K562 (cell line): ENCODE measurements around the gene USP4. TPM values are rescaled to one million over a fixed set of nuclear protein-coding genes. Genes with fewer than 3 reads are reported as not detected.

Experiments used
- ATAC-seq: fragments of 200-7000 bp; cut with Tn5 transposase; 3 replicates; pipeline ENCODE4 v1.9.1; 2020; ENCODE audit warnings: moderate library complexity
- BruUV-seq: library from RNA; stranded (reverse); fragments of 400-500 nt; replicated peaks from 2 replicates; lab custom pipeline; 2021; lab: Mats Ljungman, UMichigan
- CTCF ChIA-PET: fragments of 300-600 bp; formaldehyde crosslinking; extraction: SDS; loops from one replicate; lab custom pipeline; 2021; ENCODE audit warnings: low intra/inter-chr PET ratio; lab: Yijun Ruan, JAX
- POLR2A ChIA-PET: fragments of 300-600, 350-650 bp; sonication (Branson Sonifier 250); formaldehyde crosslinking; extraction: SDS; loops from one replicate; lab custom pipeline; 2021; ENCODE audit warnings: antibody characterized with exemption, inconsistent platforms; lab: Yijun Ruan, JAX
- DNase-seq, 4 experiments: peaks; one replicate each; pipeline versions ENCODE4 v3.0.0 to v3.0.0-alpha.2; 2011 to 2018; ENCODE audit warnings: low spot score in 3 of 4, mixed read lengths in 3 of 4; ENCODE audit errors: extremely low read depth in 1 of 4
- FAIRE-seq: peaks from 2 replicates; lab custom pipeline; 2011; peaks lifted over from hg19 to GRCh38; lab: Jason Lieb, UNC
- H2AFZ ChIP-seq: 2 replicates; pipeline ENCODE4 v1.6.0; 2011; ENCODE audit warnings: low read depth, low read length, control low read depth, inconsistent platforms
- H3K27ac ChIP-seq: fragments of 200-600 bp; 3 replicates; pipeline ENCODE4 v1.8.0; 2011; ENCODE audit warnings: low read depth, mild to moderate bottlenecking, control low read depth, inconsistent platforms, low read length, moderate library complexity, mixed read lengths; ENCODE audit errors: extremely low read depth
- H3K27me3 ChIP-seq, 2 experiments: fragments of 300-600 bp in 1 of 2; 2 replicates in 1 of 2; 3 replicates in 1 of 2; pipeline versions ENCODE4 v1.6.0 to v1.8.0; 2011; ENCODE audit warnings: inconsistent platforms in 2 of 2, low read length in 2 of 2, mild to moderate bottlenecking in 1 of 2, mixed read lengths in 1 of 2, moderate library complexity in 1 of 2; ENCODE audit not compliant: control insufficient read depth in 2 of 2, insufficient read depth in 2 of 2
- H3K36me3 ChIP-seq: fragments of 300-600 bp; 3 replicates; pipeline ENCODE4 v1.8.0; 2011; ENCODE audit warnings: mild to moderate bottlenecking, low read length, inconsistent platforms; ENCODE audit not compliant: control insufficient read depth, insufficient read depth
- H3K4me1 ChIP-seq, 2 experiments: fragments of 200-600 bp in 1 of 2; replicated peaks in 1 of 2; 2 replicates in 1 of 2; 3 replicates in 1 of 2; pipeline versions ENCODE4 v1.5.1 to v1.8.0; 2011; ENCODE audit warnings: inconsistent platforms in 2 of 2, low read length in 2 of 2, mild to moderate bottlenecking in 1 of 2, mixed read lengths in 1 of 2, moderate library complexity in 1 of 2; ENCODE audit not compliant: control insufficient read depth in 2 of 2, insufficient read depth in 2 of 2
- H3K4me2 ChIP-seq: 2 replicates; pipeline ENCODE4 v1.6.1; 2011; ENCODE audit warnings: low read length, control low read depth, inconsistent platforms, mixed read lengths; ENCODE audit not compliant: insufficient read depth
- H3K4me3 ChIP-seq: fragments of 200-600 bp; sonication (generic), shearing (Covaris generic); 2 replicates; pipeline ENCODE4 v1.5.1; 2016; ENCODE audit warnings: control low read depth, inconsistent platforms
- H3K79me2 ChIP-seq: fragments of 200-600 bp; 3 replicates; pipeline ENCODE4 v1.8.0; 2011; ENCODE audit warnings: low read length, inconsistent platforms; ENCODE audit not compliant: control insufficient read depth, insufficient read depth
- H3K9ac ChIP-seq, 2 experiments: 2 replicates each; pipeline versions ENCODE4 v1.6.0 to v1.6.1; 2011; ENCODE audit warnings: low read depth in 2 of 2, low read length in 2 of 2, control low read depth in 1 of 2, inconsistent platforms in 1 of 2, mild to moderate bottlenecking in 1 of 2, mixed read lengths in 1 of 2; ENCODE audit not compliant: insufficient read depth in 1 of 2
- H3K9me1 ChIP-seq: one replicate; pipeline ENCODE4 v1.6.0; 2011; ENCODE audit warnings: inconsistent platforms, mild to moderate bottlenecking, low read length, moderate library complexity; ENCODE audit not compliant: control insufficient read depth, insufficient read depth
- H3K9me3 ChIP-seq: replicated peaks from 2 replicates; pipeline ENCODE4 v1.5.1; 2011; ENCODE audit warnings: low read depth, low read length, inconsistent platforms; ENCODE audit not compliant: control insufficient read depth, insufficient read depth
- H4K20me1 ChIP-seq: replicated peaks from 2 replicates; pipeline ENCODE4 v1.6.1; 2011; ENCODE audit warnings: low read length, inconsistent platforms, mixed read lengths; ENCODE audit not compliant: control insufficient read depth, insufficient read depth
- CBFA2T2 ChIP-seq: fragments of 450-650 bp; conservative IDR thresholded peaks from 2 replicates; pipeline ENCODE4 v1.6.1; 2017; ENCODE audit warnings: mild to moderate bottlenecking
- FOXJ2 ChIP-seq: fragments of 200-800 bp; sonication (Bioruptor generic); IDR thresholded peaks from 2 replicates; pipeline ENCODE4 v1.6.1; 2016; ENCODE audit warnings: missing genetic modification characterization, missing compliant biosample characterization
- GABPA ChIP-seq: fragments of 200-800 bp; sonication (Bioruptor generic); conservative IDR thresholded peaks from 2 replicates; pipeline ENCODE4 v1.6.1; 2016; ENCODE audit warnings: low read depth, missing genetic modification characterization, missing compliant biosample characterization
- GMEB1 ChIP-seq: fragments of 250-450 bp; sonication (Bioruptor Pico); IDR thresholded peaks from 2 replicates; pipeline ENCODE4 v1.4.0; 2020; ENCODE audit warnings: mild to moderate bottlenecking
- HMG20B ChIP-seq: fragments of 250-450 bp; sonication (Bioruptor Pico); IDR thresholded peaks from 2 replicates; pipeline ENCODE4 v1.5.0; 2021; ENCODE audit warnings: mild to moderate bottlenecking
- NFXL1 ChIP-seq: fragments of 450-650 bp; formaldehyde crosslinking; IDR thresholded peaks from 2 replicates; pipeline ENCODE4 v1.4.0; 2021; ENCODE audit warnings: mild to moderate bottlenecking
- PREB ChIP-seq: sonication (generic); formaldehyde crosslinking; IDR thresholded peaks from 2 replicates; pipeline ENCODE4 v1.8.1; 2023; ENCODE audit warnings: mild to moderate bottlenecking, missing genetic modification reagents
- SIRT6 ChIP-seq: IDR thresholded peaks from one replicate; pipeline ENCODE4 v1.6.1; 2012; ENCODE audit warnings: low read depth, mild to moderate bottlenecking, control low read depth, inconsistent platforms, low read length, moderate library complexity
- THRA ChIP-seq: fragments of 450-650 bp; IDR thresholded peaks from 2 replicates; pipeline ENCODE4 v1.6.1; 2017; ENCODE audit warnings: mild to moderate bottlenecking, moderate library complexity
- ZBTB33 ChIP-seq: sonication (generic); formaldehyde crosslinking; IDR thresholded peaks from 2 replicates; pipeline ENCODE4 v1.8.1; 2023; ENCODE audit warnings: mild to moderate bottlenecking, missing genetic modification reagents
- ZMIZ1 ChIP-seq, 2 experiments: fragments of 150-350 bp in 1 of 2; IDR thresholded peaks; 2 replicates each; pipeline ENCODE4 v1.6.1; 2012 to 2016; ENCODE audit warnings: low read depth in 2 of 2, low read length in 2 of 2, mild to moderate bottlenecking in 1 of 2, moderate library complexity in 1 of 2
- ZNF23 ChIP-seq: fragments of 250-450 bp; sonication (Bioruptor Pico); IDR thresholded peaks from 2 replicates; pipeline ENCODE4 v1.4.0; 2020; ENCODE audit warnings: mild to moderate bottlenecking
- WGBS: fragments of 100-300 bp; shearing (Covaris generic); methylation state at CpG from one replicate; pipeline ENCODE4 v1.1.6; 2016; ENCODE audit warnings: low coverage, mixed read lengths; ENCODE audit not compliant: insufficient coverage; ENCODE audit errors: missing lambda C conversion rate; 5-methylcytosine and 5-hydroxymethylcytosine counted together
- in situ Hi-C: fragments of 300-500 bp; cut with MboI; formaldehyde crosslinking; loops from 4 replicates; pipeline ENCODE4 v1.15.0; 2018; ENCODE audit warnings: inconsistent platforms, mixed read lengths
- intact Hi-C: fragments of 100-400 bp; cut with micrococcal nuclease; formaldehyde crosslinking; loops from 2 replicates; pipeline ENCODE4 v1.14.2; 2022
- polyA plus RNA-seq, 8 experiments: library from polyadenylated mRNA; depleted of rRNA in 4 of 8; stranded (reverse) in 5 of 8; unstranded in 3 of 8; fragments of >200 nt; fragmentation: Nextera tagmentation in 2 of 8; fragmentation: Illumina TruSeq in 1 of 8; extraction: Ambion mirVana in 2 of 8; extraction: Trizol in 1 of 8; gene quantifications; 2 replicates each; pipeline versions ENCODE4 v1.2.1 to v1.2.3, GENCODE V29; 2011 to 2014; ENCODE audit warnings: inconsistent platforms in 1 of 8, missing spikeins in 1 of 8
- total RNA-seq, 7 experiments: library from RNA; depleted of rRNA in 6 of 7; stranded (reverse); fragments of >200 nt in 6 of 7; fragmentation: Illumina TruSeq in 2 of 7; extraction: Trizol in 2 of 7; gene quantifications; 2 replicates each; pipeline versions ENCODE4 v1.2.1 to v1.2.3, GENCODE V29; 2011 to 2021; ENCODE audit warnings: low replicate concordance in 1 of 7

USP4 gene
- total and polyA plus RNA-seq, 9 of the 15 experiments (the other 6 are each of a cell fraction or from before 2014, with no cell fraction given): 11.8 to 40.4 (median 22.9) TPM

- no peaks in the 10 kb centered on the region for H3K79me2 ChIP-seq
- TF ChIP-seq SIRT6 (no peak), ZBTB33 (CRISPR knock-in tag) (peak; percentile 68), FOXJ2 (tag) (no peak), CBFA2T2 (no peak), PREB (CRISPR knock-in tag) (no peak), NFXL1 (no peak), THRA (no peak), GMEB1 (CRISPR knock-in tag) (no peak), ZNF23 (CRISPR knock-in tag) (no peak), HMG20B (CRISPR knock-in tag) (no peak), ZMIZ1 (IDR thresholded peaks at IDR 0.05; ENCODE audit: low read depth in 2 of 2, low read length in 2 of 2) (no peak), GABPA (tag) (no peak)
These were observed 44.3 kb downstream of the USP4 start for GRCh38 chr3:49295489-49296058.

More at GRCh38 chr3:49295489-49296058, 44.3 kb downstream of the USP4 start:
- WGBS: 65% methylated on average over 4 of the region's 11 CpGs
- Histone ChIP-seq H3K27me3 (no peaks in the 10 kb centered on the region), H3K4me1 (no peaks in the 10 kb centered on the region; a peak in 1 of 5 replicates), H3K4me2 (no peak overlapping the region), H3K9ac (no peak overlapping the region), H3K9me1 (no peaks in the 10 kb centered on the region), H3K36me3 (peaks cover 68% of the 10 kb centered on the region), H4K20me1 (no peaks in the 10 kb centered on the region), H2AFZ (no peak overlapping the region), H3K27ac (no peak overlapping the region), H3K4me3 (no peak overlapping the region), H3K9me3 (no peaks in the 10 kb centered on the region)
- in situ Hi-C loops: no loop called here
- peak; percentile 62; the same call in 2 of the 3 replicates for ATAC-seq
- DNase-seq: peak; percentile 25 to 32 (median 28)
- no TSS peak for BruUV-seq
- intact Hi-C loops: loop anchor here (1.0 kb wide), 1 partner anchor 154 kb away; no protein-coding TSS in a partner anchor
- FAIRE-seq: peak; percentile 74
- POLR2A ChIA-PET: no interaction called here
- CTCF ChIA-PET: interaction anchor here (0.6 kb wide), 1 partner anchor 68 kb away, joined by 4 read pairs; no protein-coding TSS in a partner anchor
